ENCODE results near the gene CMIP. TPM values are rescaled to one million over a fixed set of nuclear protein-coding genes. Genes with fewer than 3 reads are reported as not detected.
"Not testable (repeated sequence)": the region's sequence is repeated elsewhere in the genome, so short reads cannot be mapped to it uniquely, and the experiment has no call there.

The CMIP gene
- polyA plus RNA-seq, 1 donor: 44.3 TPM

- DNase-seq: no peak
These were observed 122.5 kb downstream of the CMIP start for GRCh38 chr16:81567087-81567486.

- no peak for DNase-seq
These were observed 123.6 kb downstream of the CMIP start for GRCh38 chr16:81567987-81568748.

- DNase-seq: no peak
These were observed 124.1 kb downstream of the CMIP start for GRCh38 chr16:81568749-81569087.

GRCh38 chr16:81569361-81570034, 124.9 kb downstream of the CMIP start:
- no peak for DNase-seq

- DNase-seq: no peak
These were observed 125.7 kb downstream of the CMIP start for GRCh38 chr16:81570151-81570846.

GRCh38 chr16:81571175-81571574, 126.6 kb downstream of the CMIP start:
- DNase-seq: no peak

- no peak for DNase-seq
These were observed 127.2 kb downstream of the CMIP start for GRCh38 chr16:81571592-81572385.

GRCh38 chr16:81572386-81573144, 128.0 kb downstream of the CMIP start:
- DNase-seq: no peak

GRCh38 chr16:81573533-81574020, 129.0 kb downstream of the CMIP start:
- no peak for DNase-seq

GRCh38 chr16:81574168-81574567, 129.6 kb downstream of the CMIP start:
- no peak for DNase-seq

GRCh38 chr16:81575307-81575706, 130.7 kb downstream of the CMIP start:
- DNase-seq: no peak

GRCh38 chr16:81575834-81576233, 131.2 kb downstream of the CMIP start:
- no peak for DNase-seq

- DNase-seq: no peak
These were observed 132.1 kb downstream of the CMIP start for GRCh38 chr16:81576696-81577095.

GRCh38 chr16:81577272-81577671, 132.7 kb downstream of the CMIP start:
- DNase-seq: not testable (repeated sequence)

GRCh38 chr16:81578076-81578475, 133.5 kb downstream of the CMIP start:
- no peak for DNase-seq

- DNase-seq: no peak
These were observed 134.2 kb downstream of the CMIP start for GRCh38 chr16:81578636-81579413.

- DNase-seq: no peak
These were observed 136.5 kb downstream of the CMIP start for GRCh38 chr16:81581107-81581506.

GRCh38 chr16:81582655-81583441, 138.2 kb downstream of the CMIP start:
- no peak for DNase-seq

- no peak for DNase-seq
These were observed 139.5 kb downstream of the CMIP start for GRCh38 chr16:81583893-81584631.
